PC-3 (cell line): ENCODE data around the gene SMPD1. TPM values are rescaled to one million over a fixed set of nuclear protein-coding genes. Genes with fewer than 3 reads are reported as not detected.

Source experiments
- ATAC-seq: fragments of 200-7000 bp; cut with Tn5 transposase; 2 replicates; pipeline ENCODE4 v1.9.1; 2020; ENCODE audit warnings: mild to moderate bottlenecking, moderate library complexity
- BruUV-seq: library from RNA; stranded (reverse); fragments of 400-500 nt; replicated peaks from 2 replicates; lab custom pipeline; 2021; lab: Mats Ljungman, UMichigan
- CTCF ChIA-PET: fragments of 300-600 bp; sonication (Branson Sonifier 250); formaldehyde crosslinking; loops from one replicate; lab custom pipeline; 2022; ENCODE audit warnings: antibody characterized with exemption; lab: Charles Lee
- POLR2A ChIA-PET: fragments of 300-600 bp; sonication (Branson Sonifier 250); formaldehyde crosslinking; loops from one replicate; lab custom pipeline; 2022; ENCODE audit warnings: antibody characterized with exemption; ENCODE audit not compliant: unreplicated experiment; lab: Charles Lee
- DNase-seq: peaks from one replicate; pipeline ENCODE4 v3.0.0-alpha.2; 2015
- H2AFZ ChIP-seq: fragments of 300-600 bp; sonication (generic); 2 replicates; pipeline ENCODE4 v1.6.0; 2016; ENCODE audit warnings: antibody characterized with exemption, low read length
- H3F3A ChIP-seq: fragments of 300-600 bp; sonication (generic); one replicate; pipeline ENCODE4 v1.6.0; 2017; ENCODE audit warnings: antibody characterized with exemption, low read length, control low read depth, mild to moderate bottlenecking; ENCODE audit not compliant: unreplicated experiment
- H3K27ac ChIP-seq: fragments of 300-600 bp; sonication (generic); 2 replicates; pipeline ENCODE4 v1.5.1; 2016; ENCODE audit warnings: mild to moderate bottlenecking, low read length
- H3K27me3 ChIP-seq: fragments of 300-600 bp; sonication (generic); 2 replicates; pipeline ENCODE4 v1.6.1; 2016; ENCODE audit warnings: low read length, mixed read lengths
- H3K36me3 ChIP-seq: fragments of 300-600 bp; sonication (generic); 2 replicates; pipeline ENCODE4 v1.6.1; 2016; ENCODE audit warnings: low read depth, mixed run types, low read length, mixed read lengths
- H3K4me1 ChIP-seq: fragments of 300-600 bp; sonication (generic); 2 replicates; pipeline ENCODE4 v1.5.1; 2016; ENCODE audit warnings: low read length; ENCODE audit not compliant: insufficient read depth
- H3K4me2 ChIP-seq: fragments of 300-600 bp; sonication (generic); 2 replicates; pipeline ENCODE4 v1.6.0; 2016; ENCODE audit warnings: low read length
- H3K4me3 ChIP-seq: fragments of 300-600 bp; sonication (generic); 2 replicates; pipeline ENCODE4 v1.5.1; 2016; ENCODE audit warnings: mild to moderate bottlenecking, low read length, mixed read lengths
- H3K79me2 ChIP-seq: fragments of 300-600 bp; sonication (generic); 2 replicates; pipeline ENCODE4 v1.6.1; 2017; ENCODE audit warnings: low read length, mixed read lengths
- H3K9ac ChIP-seq: fragments of 300-600 bp; sonication (generic); 2 replicates; pipeline ENCODE4 v1.6.0; 2016; ENCODE audit warnings: mild to moderate bottlenecking, low read length
- H3K9me2 ChIP-seq: fragments of 300-600 bp; sonication (generic); replicated peaks from 2 replicates; pipeline ENCODE4 v1.6.1; 2016; ENCODE audit warnings: mixed run types, low read length, mixed read lengths
- H3K9me3 ChIP-seq: fragments of 300-600 bp; sonication (generic); 2 replicates; pipeline ENCODE4 v1.6.1; 2016; ENCODE audit warnings: low read length, mixed read lengths
- H4K20me1 ChIP-seq: fragments of 300-600 bp; sonication (generic); 2 replicates; pipeline ENCODE4 v1.6.1; 2016; ENCODE audit warnings: low read length, mixed read lengths
- CTCF ChIP-seq: fragments of 300-600 bp; sonication (generic); conservative IDR thresholded peaks from 2 replicates; pipeline ENCODE4 v1.5.1; 2017; ENCODE audit warnings: antibody characterized with exemption, low read depth, mild to moderate bottlenecking, low read length
- EZH2 ChIP-seq: fragments of 300-600 bp; sonication (generic); IDR thresholded peaks from one replicate; pipeline ENCODE4 v1.6.1; 2017; ENCODE audit warnings: antibody characterized with exemption, mild to moderate bottlenecking, low read length; ENCODE audit not compliant: unreplicated experiment
- EZH2phosphoT487 ChIP-seq: fragments of 300-600 bp; sonication (generic); IDR thresholded peaks from 2 replicates; pipeline ENCODE4 v1.6.1; 2018; ENCODE audit warnings: mild to moderate bottlenecking, antibody characterized with exemption, low read length, borderline replicate concordance
- intact Hi-C: fragments of 100-400 bp; cut with micrococcal nuclease; formaldehyde crosslinking; loops from 2 replicates; pipeline ENCODE4 v1.9.0; 2023
- total RNA-seq: library from RNA; depleted of rRNA; stranded (reverse); fragments of >200 nt; gene quantifications from 2 replicates; pipeline ENCODE4 v1.2.3, GENCODE V29; 2014

SMPD1 gene
- total RNA-seq, 1 experiment from 2014 or later = 12.1 TPM

DNA sequence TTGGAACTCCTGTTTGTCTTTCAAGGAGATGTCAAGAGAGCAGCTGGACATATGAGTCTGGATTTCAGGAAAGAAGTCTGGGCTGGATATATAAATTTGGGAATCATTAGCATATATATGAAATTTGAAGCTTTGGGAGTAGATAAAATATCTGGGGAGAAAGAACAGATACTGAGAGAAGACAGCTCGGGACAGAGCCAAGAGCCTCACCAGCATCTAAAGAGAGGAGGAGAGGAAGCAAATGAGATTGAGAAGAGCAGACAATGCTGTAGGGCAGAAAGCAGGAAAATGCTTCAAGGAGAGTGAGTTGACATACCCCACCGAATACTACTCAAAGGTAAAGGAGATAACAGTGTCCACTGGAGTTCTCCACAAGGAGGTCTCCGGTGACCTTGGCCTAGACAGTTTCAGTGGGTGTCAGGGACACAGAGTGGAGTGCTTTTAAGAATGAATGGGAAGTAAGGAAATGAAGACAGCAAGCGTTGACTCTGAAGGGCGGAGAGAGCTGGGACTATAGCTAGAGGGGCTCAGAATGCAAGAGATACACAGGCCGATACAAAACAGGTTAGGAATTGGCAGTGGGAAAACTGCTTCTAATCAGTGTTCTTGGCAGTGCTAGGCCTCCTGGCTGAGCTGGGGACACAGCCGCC, 27.8 kb downstream of the SMPD1 start:
- Histone ChIP-seq H3K9me3 (no peaks in the 10 kb centered on the region), H3K9me2 (no peaks in the 10 kb centered on the region), H3K4me1 (peaks cover 4% of the 10 kb centered on the region; the same call in 1 of the 2 replicates), H2AFZ (peak overlapping the region; percentile 97; the same call in 1 of the 2 replicates), H3F3A (no peaks in the 10 kb centered on the region), H3K79me2 (no peaks in the 10 kb centered on the region), H4K20me1 (no peaks in the 10 kb centered on the region), H3K9ac (no peak overlapping the region), H3K4me2 (peak overlapping the region; percentile 86), H3K27ac (no peak overlapping the region), H3K4me3 (peak overlapping the region; percentile 90), H3K27me3 (no peaks in the 10 kb centered on the region), H3K36me3 (no peaks in the 10 kb centered on the region)
- ATAC-seq (peak; percentile 23; the same call in 1 of the 2 replicates), DNase-seq (no peak)
- CTCF ChIA-PET = no interaction called here
- no TSS peak for BruUV-seq
- POLR2A ChIA-PET = no interaction called here
- TF ChIP-seq EZH2phosphoT487 (no peak), EZH2 (no peak), CTCF (no peak)
- intact Hi-C loops = loop anchor here (2.0 kb wide), 1 partner anchor 27 kb away; the partner anchor contains the start of gene SMPD1

GRCh38 chr11:6418557-6419008, 28.3 kb downstream of the SMPD1 start:
- intact Hi-C loops = loop anchor here (2.0 kb wide), 1 partner anchor 28 kb away; the partner anchor contains the start of gene SMPD1
- no TSS peak for BruUV-seq
- H3K9ac ChIP-seq = peak overlapping the region; percentile 67
- H3K4me1 ChIP-seq = peaks cover 4% of the 10 kb centered on the region; the same call in 1 of the 2 replicates
- POLR2A ChIA-PET = interaction anchor here (0.6 kb wide), 2 partner anchors 28 to 265 kb away, joined by 3 read pairs; partner anchors contain the start of genes MRPL17 and SMPD1
- peak overlapping the region; percentile 97 for H2AFZ ChIP-seq
- CTCF ChIA-PET = interaction anchor here (0.9 to 1.4 kb wide), 2 partner anchors 19 to 25 kb away, joined by 4 to 6 read pairs; no protein-coding TSS in a partner anchor
- no peaks in the 10 kb centered on the region for H3F3A ChIP-seq
- H3K9me3 ChIP-seq = no peaks in the 10 kb centered on the region
- no peaks in the 10 kb centered on the region for H3K27me3 ChIP-seq
- ATAC-seq = no peak
- no peaks in the 10 kb centered on the region for H3K36me3 ChIP-seq
- H3K27ac ChIP-seq = no peak overlapping the region
- no peak for TF ChIP-seq EZH2phosphoT487
- no peak for TF ChIP-seq CTCF
- no peak for TF ChIP-seq EZH2
- no peak for DNase-seq
- H3K4me3 ChIP-seq = peak overlapping the region; percentile 90
- no peaks in the 10 kb centered on the region for H3K9me2 ChIP-seq
- peak overlapping the region; percentile 86 for H3K4me2 ChIP-seq
- no peaks in the 10 kb centered on the region for H4K20me1 ChIP-seq
- no peaks in the 10 kb centered on the region for H3K79me2 ChIP-seq
